HG02870 (cell line): Measurements from ENCODE around the gene MORF4L1.
"Not testable (repeated sequence)": the region's sequence is repeated elsewhere in the genome, so short reads cannot be mapped to it uniquely, and the experiment has no call there.

Experiments
- ATAC-seq: cut with Tn5 transposase; IDR thresholded peaks from one replicate; pipeline ENCODE4 v1.9.1; 2021; ENCODE audit warnings: mild to moderate bottlenecking, moderate library complexity; ENCODE audit not compliant: unreplicated experiment

MORF4L1 gene

DNA sequence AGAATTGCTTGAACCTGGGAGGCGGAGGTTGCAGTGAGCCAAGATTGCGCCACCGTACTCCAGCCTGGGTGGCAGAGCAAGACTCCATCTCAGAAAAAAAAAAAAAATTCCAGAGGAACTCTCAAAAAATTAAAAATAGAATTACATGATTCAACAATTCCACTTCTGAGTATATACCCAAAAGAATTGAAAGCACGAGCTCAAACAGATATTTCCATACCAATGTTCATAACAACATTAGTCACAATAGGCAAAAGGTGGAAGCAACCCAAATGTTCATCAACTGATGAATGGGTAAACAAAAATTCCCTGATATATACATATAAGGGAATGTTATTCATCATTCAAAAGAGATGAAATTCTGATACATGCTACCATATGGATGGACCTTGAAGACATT, 16.9 kb upstream of the MORF4L1 start:
- ATAC-seq = no peak

DNA sequence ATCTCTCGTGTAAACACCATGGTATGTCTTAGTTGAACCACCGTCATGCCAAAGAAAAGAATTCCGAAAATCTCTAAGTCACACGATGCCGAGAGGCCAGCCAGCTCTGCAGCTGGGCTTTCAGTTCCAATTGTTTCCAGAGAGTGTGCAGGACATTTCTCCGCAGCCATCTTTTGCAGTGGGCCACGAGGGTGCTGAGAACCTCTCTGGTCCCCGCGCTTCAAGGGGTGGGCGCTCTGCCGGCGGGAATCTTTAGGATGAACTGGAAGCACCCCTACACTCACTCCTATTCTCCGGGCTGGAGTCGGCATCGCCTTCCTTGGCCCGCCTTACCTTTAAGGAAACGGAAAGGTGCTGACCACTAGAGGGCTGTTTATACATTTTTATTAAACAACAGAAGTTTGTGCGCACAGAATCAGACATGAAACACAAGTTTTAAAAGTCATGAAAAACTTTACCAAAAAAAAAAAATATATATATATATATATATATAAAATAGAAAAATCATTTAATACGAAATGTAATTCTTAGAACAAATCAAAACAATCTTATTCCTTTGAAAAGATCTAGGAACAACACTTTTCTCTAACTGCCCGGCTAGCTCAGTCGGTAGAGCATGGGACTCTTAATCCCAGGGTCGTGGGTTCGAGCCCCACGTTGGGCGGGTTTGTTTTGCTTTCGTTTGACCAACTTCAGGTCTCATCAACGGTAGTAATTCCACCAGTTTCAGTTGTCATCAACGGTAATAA, 12.5 kb upstream of the MORF4L1 start:
- ATAC-seq = peak; percentile 73

DNA sequence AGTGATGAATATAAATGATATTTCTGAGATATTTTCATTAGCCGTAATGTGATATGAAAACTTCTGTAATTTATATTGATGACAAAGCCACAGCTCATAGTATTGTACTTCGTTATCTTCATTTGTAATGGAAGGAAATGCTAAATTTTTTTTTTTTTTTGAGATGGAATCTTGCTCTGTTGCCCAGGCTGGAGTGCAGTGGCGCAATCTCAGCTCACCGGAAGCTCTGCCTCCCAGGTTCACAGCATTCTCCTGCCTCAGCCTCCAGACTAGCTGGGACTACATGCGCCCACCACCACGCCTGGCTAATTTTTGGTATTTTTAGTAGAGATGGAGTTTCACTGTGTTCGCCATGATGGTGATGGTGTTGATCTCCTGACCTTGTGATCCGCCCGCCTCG, 7.1 kb upstream of the MORF4L1 start:
- not testable (repeated sequence) for ATAC-seq

GRCh38 chr15:78866031-78866430, 6.7 kb upstream of the MORF4L1 start:
- ATAC-seq = not testable (repeated sequence)

DNA sequence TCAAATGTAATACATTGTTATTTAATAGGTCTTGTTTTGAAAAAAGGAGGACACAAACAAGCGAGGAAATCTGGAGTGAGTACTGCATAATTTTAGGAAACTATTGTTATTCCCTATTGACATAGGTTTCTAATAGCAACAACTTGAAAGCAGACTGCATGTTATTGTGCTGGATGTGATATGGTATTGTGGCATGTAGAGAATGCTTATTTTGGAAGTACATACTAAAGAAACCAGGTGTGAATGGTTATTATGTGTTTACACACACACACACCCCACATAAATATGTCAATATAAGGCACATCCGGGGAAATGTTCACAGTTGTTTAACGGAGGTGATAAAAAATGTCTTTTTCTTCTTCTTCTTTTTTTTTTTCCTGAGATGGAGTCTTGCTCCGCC, 5.9 kb upstream of the MORF4L1 start:
- ATAC-seq = no peak

DNA sequence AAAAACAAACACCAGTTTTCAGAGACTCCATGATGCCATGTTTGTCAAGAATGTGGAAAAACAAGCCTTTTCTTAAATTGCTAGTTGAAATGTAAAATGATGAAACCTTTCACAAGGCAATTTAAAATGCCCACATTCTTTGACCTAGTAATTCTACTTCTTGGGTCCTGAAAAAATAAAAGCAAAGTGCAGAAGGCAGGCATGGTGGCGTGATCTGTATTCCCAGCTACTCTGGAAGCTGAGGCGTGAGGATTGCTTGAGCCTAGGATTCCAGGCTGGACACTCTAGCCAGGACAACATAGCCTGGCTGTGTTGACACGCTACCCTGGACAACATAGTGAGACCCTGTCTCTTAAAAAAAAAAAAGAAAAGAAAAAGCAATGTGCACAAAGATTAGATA, 4.3 kb upstream of the MORF4L1 start:
- no peak for ATAC-seq

DNA sequence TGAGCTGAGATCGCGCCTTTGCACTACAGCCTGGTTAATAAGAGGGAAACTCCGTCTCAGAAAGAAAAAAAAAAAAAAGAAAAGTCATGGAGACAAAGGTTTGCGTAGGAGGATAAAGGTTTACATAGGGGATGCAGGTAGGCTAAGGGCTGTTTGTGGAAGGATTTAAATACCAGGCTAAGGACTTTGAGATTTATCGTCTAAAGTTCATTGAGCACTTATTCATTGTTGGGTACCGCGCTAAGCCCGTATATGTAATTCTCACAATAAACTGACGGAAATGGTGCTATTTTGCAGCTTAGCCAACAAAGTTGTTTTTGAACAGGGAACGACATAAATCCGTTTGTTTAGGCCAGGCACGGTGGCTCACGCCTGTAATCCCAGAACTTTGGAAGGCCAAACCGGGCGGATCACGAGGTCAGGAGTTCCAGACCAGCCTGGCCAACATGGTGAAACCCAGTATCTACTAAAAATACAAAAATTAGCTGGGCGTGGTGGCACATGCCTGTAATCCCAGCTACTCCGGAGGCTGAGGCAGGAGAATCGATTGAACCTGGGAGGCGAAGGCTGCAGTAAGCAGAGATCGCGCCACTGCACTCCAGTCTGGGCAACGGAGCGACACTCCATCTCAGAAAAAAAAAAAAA, 1.1 kb upstream of the MORF4L1 start:
- not testable (repeated sequence) for ATAC-seq

DNA sequence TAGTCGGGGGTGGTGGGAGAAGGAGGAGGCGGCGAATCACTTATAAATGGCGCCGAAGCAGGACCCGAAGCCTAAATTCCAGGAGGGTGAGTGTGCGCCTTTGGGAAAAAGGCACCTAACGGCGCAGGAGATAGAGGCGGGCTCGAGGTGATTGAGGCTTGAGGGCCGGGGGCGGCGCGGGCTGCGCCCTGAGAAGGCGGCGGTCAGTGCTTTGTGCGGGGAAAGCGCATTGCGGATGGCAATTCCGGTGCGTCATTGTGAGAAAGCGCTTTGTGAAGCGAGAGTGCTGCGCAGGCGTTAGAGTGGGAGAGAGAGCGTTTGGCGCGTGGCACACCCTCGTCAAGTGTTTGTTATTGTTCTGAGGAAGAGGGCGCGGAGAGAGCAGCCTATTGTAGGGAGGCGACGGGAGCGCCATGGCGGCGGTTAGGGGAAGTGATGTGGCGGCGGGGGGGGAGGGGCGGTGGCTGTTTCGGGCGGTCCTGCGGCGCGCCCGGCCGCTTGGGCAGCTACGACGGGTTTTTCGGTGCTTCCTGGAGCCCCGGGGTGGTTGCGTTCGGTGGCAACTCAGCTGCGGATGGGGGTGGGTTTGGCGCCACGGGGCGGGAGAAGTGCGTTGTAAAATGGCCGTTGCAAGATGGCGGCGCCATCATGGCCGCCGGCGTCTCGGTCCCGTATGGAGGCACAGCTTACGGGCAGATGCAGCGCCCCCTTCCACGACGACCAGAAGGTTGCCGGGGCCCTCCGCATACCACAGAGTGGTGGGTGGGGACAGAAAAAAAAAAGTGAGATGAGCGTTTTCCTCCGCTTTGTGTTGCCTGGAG, 492 bp downstream of the MORF4L1 start:
- peak; percentile 56 for ATAC-seq

DNA sequence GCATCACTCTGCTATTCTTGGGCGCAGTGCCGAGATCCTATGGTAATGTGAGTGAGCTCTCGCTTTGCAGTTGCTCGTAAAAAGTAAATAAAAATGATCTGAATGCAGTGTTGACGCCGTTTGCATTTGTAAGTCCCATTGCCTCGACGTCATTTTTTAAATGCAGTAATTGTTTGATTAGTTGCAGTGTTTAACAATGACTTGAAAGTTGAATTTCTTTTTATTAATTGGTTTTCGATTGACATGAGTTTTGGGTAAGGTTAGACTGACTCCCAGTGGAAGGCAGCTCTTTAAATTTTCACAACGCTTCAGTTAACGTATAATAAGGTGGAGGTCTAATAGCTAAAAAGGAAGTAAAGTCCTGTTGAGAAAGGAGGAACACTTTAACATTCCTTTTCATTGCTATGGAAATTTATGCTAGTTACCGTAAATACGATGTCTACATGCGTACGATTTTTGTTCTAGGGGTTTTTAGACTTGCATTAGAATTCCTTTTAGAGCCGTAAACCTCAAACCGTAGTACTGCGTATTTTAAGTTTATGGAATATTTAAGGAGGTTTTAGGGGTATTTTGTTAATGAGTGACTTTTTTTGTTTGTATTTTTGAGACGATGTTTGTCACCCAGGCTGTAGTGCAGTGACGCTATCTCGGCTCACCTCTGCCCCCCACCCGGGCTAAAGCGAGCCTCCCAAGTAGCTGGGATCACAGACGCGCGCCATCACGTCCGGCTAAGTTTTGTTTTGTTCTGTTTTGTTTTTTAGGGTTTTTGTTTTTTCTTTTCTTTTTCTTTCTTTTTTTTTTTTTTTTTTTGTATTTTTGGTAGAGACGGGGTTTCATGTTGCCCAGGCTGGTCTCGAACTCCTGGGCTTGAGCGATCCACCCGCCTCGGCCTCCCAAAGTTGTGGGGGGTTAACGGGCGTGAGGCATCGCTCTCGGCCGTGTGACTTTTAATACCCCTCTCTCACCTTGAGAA, 1.4 kb downstream of the MORF4L1 start:
- no peak for ATAC-seq

DNA sequence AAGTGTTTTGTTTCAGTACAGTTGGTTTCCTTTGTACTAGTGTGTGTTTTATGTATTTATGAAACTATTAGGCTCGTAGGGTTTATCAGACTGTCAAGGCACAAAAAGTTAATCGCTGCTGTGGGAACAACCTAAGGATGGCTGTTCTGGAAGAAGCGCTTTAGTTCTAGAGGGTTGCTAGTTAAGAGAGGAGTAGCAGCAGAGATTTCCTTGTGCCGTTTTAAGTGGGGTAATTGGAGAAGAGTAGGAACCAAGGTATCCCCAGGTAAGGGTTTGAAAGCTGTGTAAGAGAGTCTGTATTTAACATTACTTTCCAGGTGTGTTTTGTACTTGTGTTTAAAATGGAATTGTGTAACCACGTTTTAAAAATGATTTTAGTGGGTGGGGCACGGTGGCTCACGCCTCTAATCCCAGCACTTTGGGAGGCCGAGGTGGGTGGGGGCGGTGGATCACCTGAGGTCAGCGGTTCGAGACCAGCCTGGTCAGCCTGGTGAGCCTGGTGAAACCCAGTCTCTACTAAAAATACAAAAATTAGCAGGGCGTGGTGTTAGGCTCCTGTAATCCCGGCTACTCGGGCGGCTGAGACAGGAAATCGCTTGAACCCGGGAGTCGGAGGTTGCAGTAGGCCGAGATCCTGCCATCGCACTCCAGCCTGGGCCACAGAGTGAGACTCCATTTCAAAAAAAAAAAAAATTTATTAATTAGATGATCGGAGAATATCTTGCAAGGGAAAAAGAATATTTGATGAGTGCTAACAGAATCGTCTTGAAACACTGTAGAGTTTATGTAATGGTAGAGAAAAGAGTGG, 2.6 kb downstream of the MORF4L1 start:
- no peak for ATAC-seq

DNA sequence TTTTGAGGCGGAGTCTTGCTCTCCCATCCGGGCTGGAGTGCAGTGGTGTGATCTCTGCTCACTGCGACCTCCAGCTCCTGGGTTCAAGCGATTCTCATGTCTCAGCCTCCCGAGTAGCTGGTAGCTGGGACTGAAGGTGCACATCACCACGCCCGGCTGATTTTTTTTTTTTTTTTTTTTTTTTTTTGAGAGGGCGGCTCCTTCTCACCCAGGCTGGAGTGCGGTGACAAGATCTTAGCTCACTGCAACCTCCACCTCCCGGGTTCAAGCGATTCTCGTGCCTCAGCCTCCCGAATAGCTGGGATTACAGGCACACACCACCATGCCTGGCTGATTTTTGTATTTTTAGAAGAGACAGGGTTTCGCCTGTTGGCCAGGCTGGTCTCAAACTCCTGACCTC, 4.3 kb downstream of the MORF4L1 start:
- ATAC-seq = not testable (repeated sequence)

GRCh38 chr15:78878356-78878755, 5.7 kb downstream of the MORF4L1 start:
- no peak for ATAC-seq

DNA sequence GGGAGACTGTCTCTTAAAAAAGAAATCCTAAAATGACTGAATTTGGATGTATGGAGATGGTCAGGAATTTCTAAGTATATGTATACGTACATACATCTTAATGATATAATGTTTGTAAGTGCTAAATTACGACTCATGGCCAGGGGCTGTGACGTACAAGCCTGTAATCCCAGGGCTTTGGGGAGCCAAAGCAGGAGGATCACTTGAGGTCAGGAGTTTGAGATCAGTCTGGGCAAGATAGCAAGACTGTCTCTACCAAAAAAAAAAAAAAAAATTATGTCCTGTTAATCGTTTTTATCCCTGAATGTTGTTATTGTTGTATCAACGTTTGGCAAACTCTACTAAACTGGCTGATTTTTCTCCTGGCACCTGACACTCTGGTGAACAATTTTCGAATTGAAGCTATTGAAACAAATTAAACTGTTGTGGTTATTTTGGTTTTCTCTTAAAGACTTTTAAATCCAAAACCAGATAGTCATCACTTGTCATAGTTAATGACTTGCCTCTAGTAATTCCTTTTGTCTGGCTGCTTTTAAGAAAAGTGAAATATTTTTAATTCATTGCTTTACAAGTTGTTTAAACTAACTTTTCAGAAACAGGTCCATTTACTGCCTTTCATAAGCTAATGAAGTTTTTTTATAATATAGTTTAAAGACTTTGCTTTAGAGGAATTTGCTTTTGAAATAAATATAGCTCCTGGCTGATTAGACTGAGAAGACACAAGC, 7.0 kb downstream of the MORF4L1 start:
- ATAC-seq = no peak

DNA sequence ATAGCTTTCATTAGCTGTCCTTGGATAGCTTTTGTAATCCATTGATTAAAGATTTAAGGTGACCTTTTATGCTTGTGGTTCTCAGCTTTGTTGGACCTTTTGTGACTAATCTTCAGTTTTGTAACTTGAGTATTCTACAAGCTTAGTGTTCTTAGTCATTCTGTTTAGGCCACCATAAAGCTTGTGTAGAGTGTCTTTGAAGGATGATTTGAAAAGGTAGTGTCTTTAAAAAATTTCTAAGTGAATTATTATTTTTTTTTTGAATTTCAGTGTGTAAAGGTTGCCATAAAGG, 7.5 kb downstream of the MORF4L1 start:
- no peak for ATAC-seq

GRCh38 chr15:78880813-78881212, 8.1 kb downstream of the MORF4L1 start:
- no peak for ATAC-seq

DNA sequence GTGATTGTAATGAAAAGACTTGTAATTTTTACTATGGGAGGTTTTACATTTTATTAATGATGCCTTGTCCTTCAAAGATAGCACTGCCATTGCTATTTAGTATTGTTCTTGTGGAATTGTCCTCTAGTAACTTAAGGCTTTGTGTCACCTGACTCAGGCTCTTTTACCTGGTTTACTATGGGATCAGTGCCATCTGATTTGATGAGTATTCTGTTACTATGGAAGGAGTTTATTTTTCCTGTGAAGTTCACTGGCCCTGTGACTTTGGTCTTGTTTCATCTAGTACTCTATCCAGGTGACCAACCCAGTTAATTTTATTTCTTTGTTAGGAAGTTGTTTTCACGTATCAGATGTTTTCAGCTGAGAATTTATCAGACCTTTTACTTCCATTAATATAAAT, 9.0 kb downstream of the MORF4L1 start:
- no peak for ATAC-seq

DNA sequence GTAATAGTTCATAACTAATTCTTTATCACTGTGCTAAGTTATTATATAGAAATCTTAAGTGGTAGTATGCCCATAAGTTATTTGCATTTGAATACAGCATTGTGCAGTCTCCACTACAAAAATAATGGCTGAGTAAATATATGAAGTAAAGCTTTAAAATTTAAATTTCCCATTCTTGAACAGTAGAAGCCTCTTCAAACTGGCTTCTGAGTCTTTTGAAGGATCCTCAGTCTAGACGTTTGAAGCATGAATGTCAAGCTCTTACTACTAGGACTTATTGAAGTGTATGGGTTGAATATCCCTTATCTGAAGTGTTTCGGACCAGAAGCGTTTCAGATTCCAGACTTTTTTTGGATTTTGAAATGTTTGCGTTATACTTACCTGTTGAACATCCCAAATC, 16.3 kb downstream of the MORF4L1 start:
- ATAC-seq = no peak

DNA sequence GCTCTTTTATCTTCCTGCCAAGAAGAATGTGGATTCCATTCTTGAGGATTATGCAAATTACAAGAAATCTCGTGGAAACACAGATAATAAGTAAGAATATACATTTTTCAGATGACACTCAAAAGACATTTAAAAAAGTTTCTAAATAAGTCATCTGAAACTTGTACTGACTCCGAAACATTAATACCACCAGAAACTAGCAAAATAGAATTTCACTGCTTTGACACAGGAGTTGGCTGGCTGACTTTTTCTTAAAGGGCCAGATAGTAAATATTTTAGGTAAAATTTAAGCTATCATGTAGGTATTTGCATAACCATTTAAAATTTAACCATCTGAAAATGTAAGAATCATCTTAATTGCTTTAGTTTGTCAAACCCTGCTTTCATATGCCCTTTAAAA, 20.8 kb downstream of the MORF4L1 start:
- no peak for ATAC-seq

DNA sequence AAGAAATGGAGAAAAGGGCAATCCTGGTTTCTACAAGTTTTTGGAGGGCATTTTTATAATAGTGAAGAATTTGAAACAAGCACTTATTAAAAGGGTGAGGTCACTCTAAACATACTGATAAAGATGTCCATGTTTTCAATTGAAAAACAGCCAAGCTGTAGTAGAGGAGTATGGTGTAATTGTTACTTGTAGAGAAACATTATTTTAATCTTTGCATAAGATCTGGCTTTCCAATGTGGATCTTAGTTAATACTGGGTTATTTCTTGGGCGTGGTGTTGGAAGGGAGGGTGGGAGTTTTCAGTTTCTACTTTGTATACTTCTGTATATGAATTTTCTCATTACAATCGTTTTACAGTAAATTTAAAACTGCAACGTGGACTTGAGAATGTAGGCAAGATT, 22.8 kb downstream of the MORF4L1 start:
- ATAC-seq = no peak
